AG04449 (cell line): Measurements from ENCODE around the gene ASF1B.

Source experiments
- CTCF ChIA-PET: fragments of 350-600 bp; formaldehyde crosslinking; extraction: SDS; loops from one replicate; lab custom pipeline; 2021; ENCODE audit warnings: antibody characterized with exemption; lab: Yijun Ruan, JAX
- POLR2A ChIA-PET: fragments of 400-600, 350-600 bp; formaldehyde crosslinking; extraction: SDS; loops from one replicate; lab custom pipeline; 2020; ENCODE audit warnings: antibody characterized with exemption, inconsistent platforms; lab: Yijun Ruan, JAX
- DNase-seq: peaks from one replicate; pipeline ENCODE4 v3.0.0-alpha.2; 2010; ENCODE audit warnings: low read depth, low spot score
- H3K4me3 ChIP-seq: 2 replicates; pipeline ENCODE4 v1.5.1; 2011; ENCODE audit warnings: low read depth, mild to moderate bottlenecking, control low read depth, low read length
- TF ChIP-seq, protein P1 (sequence below): IDR thresholded peaks from one replicate; pipeline ENCODE4 v1.5.1; 2011; ENCODE audit warnings: mild to moderate bottlenecking, moderate library complexity, low read length, control low read depth, inconsistent platforms; ENCODE audit not compliant: insufficient read depth; ENCODE audit errors: missing control alignments

Gene ASF1B

DNA sequence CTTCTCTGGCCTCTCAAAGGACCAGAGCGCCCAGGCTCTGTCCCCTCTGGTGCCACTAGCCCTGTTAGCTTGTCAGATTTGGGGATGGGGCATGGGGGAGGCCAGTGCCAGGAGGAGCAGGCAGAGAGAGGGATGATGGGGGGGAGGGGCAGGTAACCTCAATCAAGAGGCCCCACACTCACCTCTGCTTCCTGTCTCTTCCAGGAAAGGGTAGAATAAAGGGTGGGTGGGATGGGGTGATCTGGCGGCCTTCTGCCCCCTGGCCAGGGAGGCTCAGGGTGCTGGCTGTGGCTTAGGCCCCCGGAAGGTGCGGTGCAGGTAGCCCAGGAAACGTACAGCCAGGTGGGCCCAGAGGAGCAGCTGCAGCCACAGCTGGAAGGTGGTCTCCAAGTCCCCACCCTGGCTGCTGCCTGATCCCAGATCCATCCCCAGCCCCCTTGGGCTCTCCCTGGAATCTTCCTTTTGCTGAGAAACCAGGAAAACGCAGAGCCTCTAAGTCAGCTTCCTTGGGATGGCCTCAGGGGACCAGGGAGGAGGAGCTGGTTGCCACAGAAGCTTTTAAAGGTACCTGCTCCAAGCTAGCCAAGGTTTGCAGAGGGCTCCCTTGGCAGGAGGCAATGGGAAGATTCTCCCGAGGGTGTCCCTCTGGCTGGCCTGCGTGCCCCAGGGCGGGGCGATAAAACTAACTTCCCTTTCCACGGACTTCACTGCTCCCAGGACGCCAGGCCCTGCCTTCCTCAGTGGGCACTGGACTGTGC, 24.2 kb downstream of the ASF1B start:
- no peak for DNase-seq
- TF ChIP-seq, protein P1, sequence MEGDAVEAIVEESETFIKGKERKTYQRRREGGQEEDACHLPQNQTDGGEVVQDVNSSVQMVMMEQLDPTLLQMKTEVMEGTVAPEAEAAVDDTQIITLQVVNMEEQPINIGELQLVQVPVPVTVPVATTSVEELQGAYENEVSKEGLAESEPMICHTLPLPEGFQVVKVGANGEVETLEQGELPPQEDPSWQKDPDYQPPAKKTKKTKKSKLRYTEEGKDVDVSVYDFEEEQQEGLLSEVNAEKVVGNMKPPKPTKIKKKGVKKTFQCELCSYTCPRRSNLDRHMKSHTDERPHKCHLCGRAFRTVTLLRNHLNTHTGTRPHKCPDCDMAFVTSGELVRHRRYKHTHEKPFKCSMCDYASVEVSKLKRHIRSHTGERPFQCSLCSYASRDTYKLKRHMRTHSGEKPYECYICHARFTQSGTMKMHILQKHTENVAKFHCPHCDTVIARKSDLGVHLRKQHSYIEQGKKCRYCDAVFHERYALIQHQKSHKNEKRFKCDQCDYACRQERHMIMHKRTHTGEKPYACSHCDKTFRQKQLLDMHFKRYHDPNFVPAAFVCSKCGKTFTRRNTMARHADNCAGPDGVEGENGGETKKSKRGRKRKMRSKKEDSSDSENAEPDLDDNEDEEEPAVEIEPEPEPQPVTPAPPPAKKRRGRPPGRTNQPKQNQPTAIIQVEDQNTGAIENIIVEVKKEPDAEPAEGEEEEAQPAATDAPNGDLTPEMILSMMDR = no peak
- no peak overlapping the region for H3K4me3 ChIP-seq
- ChIA-PET CTCF (interaction anchor here (0.8 to 1.4 kb wide), 2 partner anchors 40 to 232 kb away, joined by 4 read pairs; partner anchors contain the start of gene MISP3), POLR2A (no interaction called here)

GRCh38 chr19:14111486-14111885, 24.9 kb downstream of the ASF1B start:
- TF ChIP-seq, protein P1 = no peak
- POLR2A ChIA-PET = no interaction called here
- no peak for DNase-seq
- no peak overlapping the region for H3K4me3 ChIP-seq
- CTCF ChIA-PET = no interaction called here

DNA sequence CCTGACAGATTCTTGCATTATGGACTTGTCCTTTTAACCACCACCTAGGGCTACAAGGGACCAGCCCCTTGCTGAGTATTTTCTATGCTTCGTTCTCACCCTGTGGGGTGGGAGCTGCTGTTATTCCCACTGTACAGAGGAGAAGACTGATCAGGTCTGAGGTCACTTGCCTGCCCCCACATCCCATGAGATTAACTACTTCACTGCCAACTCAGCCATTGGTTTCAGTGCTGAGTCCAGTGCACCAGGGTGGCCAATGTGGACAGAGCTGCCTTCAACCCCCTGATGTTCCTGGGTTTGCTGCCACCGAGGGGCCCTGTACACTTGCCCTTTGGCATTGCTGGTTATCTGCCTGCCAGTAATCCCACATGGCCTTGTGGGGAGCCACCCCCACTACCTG, 25.7 kb downstream of the ASF1B start:
- ChIA-PET POLR2A (no interaction called here), CTCF (interaction anchor here (0.7 to 1.1 kb wide), 2 partner anchors 8 to 35 kb away, joined by 3 read pairs; no protein-coding TSS in a partner anchor)
- TF ChIP-seq, protein P1 = no peak
- no peak for DNase-seq
- H3K4me3 ChIP-seq = no peak overlapping the region

GRCh38 chr19:14107581-14108461, 28.6 kb downstream of the ASF1B start:
- no peak for DNase-seq
- ChIA-PET CTCF (interaction anchor here (1.0 kb wide), 1 partner anchor 10 kb away, joined by 3 read pairs; no protein-coding TSS in a partner anchor), POLR2A (no interaction called here)
- TF ChIP-seq, protein P1 = no peak
- no peak overlapping the region for H3K4me3 ChIP-seq

GRCh38 chr19:14106840-14107239, 29.5 kb downstream of the ASF1B start:
- TF ChIP-seq, protein P1 = no peak
- ChIA-PET CTCF (no interaction called here), POLR2A (no interaction called here)
- no peak for DNase-seq
- H3K4me3 ChIP-seq = no peak overlapping the region

DNA sequence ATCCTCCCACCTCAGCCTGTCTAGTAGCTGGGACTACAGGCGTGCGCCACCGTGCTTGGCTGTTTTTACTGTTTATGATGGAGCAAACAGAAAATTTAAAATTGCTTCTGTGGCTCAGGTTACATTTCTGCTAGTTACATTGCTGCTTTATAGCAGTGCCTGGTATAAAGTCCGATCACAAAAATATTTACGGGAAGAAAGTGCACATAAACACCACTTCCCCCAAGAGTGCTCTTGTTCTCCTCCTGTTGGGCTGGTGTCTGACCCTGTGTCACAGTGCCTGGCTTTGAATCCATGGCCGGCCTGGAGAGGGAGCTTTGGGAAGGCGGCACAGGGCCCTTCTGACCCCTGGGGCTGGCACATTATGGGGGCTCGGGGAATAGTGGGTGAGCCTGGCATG, 30.7 kb downstream of the ASF1B start:
- POLR2A ChIA-PET = no interaction called here
- TF ChIP-seq, protein P1 = no peak
- no peak for DNase-seq
- CTCF ChIA-PET = interaction anchor here (0.9 to 1.2 kb wide), 2 partner anchors 10 to 226 kb away, joined by 3 read pairs; no protein-coding TSS in a partner anchor
- H3K4me3 ChIP-seq = no peak overlapping the region
